GM12801 (cell line): ENCODE results near the gene HECTD4.

Experiments used
- TF ChIP-seq, protein P1 (sequence below): IDR thresholded peaks from one replicate; pipeline ENCODE4 v1.5.1; 2011; ENCODE audit warnings: control low read depth; ENCODE audit not compliant: insufficient read length; ENCODE audit errors: extremely low read depth

HECTD4 gene

GRCh38 chr12:112258926-112259325 lies 123.3 kb downstream of the HECTD4 start:
- TF ChIP-seq, protein P1, sequence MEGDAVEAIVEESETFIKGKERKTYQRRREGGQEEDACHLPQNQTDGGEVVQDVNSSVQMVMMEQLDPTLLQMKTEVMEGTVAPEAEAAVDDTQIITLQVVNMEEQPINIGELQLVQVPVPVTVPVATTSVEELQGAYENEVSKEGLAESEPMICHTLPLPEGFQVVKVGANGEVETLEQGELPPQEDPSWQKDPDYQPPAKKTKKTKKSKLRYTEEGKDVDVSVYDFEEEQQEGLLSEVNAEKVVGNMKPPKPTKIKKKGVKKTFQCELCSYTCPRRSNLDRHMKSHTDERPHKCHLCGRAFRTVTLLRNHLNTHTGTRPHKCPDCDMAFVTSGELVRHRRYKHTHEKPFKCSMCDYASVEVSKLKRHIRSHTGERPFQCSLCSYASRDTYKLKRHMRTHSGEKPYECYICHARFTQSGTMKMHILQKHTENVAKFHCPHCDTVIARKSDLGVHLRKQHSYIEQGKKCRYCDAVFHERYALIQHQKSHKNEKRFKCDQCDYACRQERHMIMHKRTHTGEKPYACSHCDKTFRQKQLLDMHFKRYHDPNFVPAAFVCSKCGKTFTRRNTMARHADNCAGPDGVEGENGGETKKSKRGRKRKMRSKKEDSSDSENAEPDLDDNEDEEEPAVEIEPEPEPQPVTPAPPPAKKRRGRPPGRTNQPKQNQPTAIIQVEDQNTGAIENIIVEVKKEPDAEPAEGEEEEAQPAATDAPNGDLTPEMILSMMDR, result no peak

DNA sequence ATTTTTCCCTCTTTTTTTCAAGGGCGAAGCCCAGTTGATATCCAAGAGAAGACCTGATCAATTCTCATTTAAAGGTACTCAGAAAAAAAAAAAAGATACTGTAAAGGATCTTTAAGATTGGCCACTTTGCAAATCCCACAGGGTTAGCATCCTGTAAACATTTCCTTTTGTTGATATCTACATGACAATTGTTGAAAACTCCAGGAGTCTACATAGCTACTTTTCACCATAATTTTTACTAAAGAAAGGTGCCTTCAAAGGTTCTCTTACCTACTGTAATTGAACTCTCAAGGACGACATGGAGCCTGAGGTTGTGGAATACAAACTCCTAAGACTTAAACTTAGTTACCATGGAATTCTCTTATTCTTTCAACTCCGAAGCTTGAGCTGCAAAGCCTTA lies 125.5 kb downstream of the HECTD4 start:
- TF ChIP-seq, protein P1, result no peak

DNA sequence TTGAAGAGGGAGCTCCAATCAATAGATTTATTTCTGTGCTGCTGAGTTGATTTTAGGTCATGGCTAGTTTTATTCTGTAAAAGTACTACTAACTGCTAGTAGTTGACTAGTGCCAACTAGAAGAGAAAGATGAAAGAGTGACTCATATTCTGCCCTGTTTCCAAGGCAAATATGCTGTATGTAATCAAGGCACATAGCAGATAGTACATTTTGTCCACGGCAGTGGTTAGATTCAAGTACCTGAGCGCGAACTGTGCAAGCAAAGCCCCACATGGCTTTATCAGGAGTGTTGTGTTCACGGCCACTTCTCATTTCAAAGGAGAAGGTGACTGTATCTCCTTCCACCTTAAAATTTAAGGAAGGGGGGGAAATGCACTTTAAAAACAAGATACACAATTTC lies 130.0 kb downstream of the HECTD4 start:
- TF ChIP-seq, protein P1, result no peak

GRCh38 chr12:112243255-112244110 lies 138.7 kb downstream of the HECTD4 start:
- TF ChIP-seq, protein P1, result no peak

DNA sequence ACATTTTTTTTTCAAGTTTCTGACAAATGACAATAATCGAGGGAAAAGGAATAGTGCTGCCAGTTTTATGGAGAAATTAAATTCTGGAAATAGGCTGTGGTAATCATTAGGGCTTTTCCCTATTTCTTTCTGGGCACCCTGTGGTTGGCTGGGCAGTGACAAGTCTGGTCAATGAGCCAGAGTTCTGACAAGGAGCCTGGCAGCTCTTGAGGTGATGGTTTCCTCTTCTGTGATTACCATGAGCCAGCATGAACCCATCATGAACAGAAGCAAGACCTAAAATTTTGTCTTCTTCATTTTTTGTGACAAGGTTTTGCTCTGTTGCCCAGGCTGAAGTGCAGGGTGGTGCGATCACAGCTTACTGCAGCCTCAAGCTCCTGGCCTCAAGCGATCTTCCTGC lies 141.1 kb downstream of the HECTD4 start:
- TF ChIP-seq, protein P1, result no peak

DNA sequence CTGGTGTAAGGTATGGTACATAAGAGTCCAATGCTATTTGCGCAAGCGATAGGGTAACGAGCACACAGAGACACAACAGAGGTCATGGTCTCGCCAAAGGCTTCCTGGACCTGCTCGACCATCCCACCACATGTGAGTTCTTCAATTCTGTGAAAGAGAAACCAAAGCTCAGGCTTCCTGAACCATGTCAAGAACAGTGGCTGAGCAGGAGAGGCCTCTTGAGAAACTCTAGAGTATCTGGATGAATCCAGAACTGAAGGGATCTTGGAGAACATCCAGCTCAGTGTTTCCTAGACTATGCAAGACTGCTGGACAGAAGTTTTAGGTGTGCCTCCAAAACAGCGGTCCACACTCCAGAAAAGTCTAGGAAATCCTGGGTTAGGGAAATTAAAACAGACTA lies 142.3 kb downstream of the HECTD4 start:
- TF ChIP-seq, protein P1, result no peak

- TF ChIP-seq, protein P1, result no peak
These were observed 143.2 kb downstream of the HECTD4 start for GRCh38 chr12:112239020-112239419.
